Measurements from ENCODE around the gene KIDINS220. TPM values are rescaled to one million over a fixed set of nuclear protein-coding genes. Genes with fewer than 3 reads are reported as not detected.

KIDINS220 gene
- total RNA-seq, 1 experiment from 2014 or later: 26.8 TPM

- no peaks in the 10 kb centered on the region for H3K9me3 ChIP-seq (ENCODE audit: low read length)
- no peak overlapping the region for H3K9ac ChIP-seq (ENCODE audit: low read length)
- H3K27me3 ChIP-seq (ENCODE audit: low read length): no peaks in the 10 kb centered on the region
- H3K9me2 ChIP-seq (replicated peaks; ENCODE audit: insufficient read depth, low read length): no peaks in the 10 kb centered on the region
- peaks cover 8% of the 10 kb centered on the region; the same call in 1 of the 2 replicates for H3K36me3 ChIP-seq (ENCODE audit: insufficient read depth, low read length)
- H3K79me2 ChIP-seq (ENCODE audit: low read length): no peaks in the 10 kb centered on the region
- no peaks in the 10 kb centered on the region for H4K20me1 ChIP-seq (ENCODE audit: insufficient read depth, low read depth, low read length)
- no peak overlapping the region for H3K27ac ChIP-seq (ENCODE audit: low read length)
- H3K4me2 ChIP-seq (ENCODE audit: low read depth, low read length, poor library complexity, severe bottlenecking): no peak overlapping the region
- no peak overlapping the region for H2AFZ ChIP-seq (ENCODE audit: low read length)
- DNase-seq: no peak
- no peak overlapping the region for H3K4me3 ChIP-seq (ENCODE audit: low read length)
- H3K4me1 ChIP-seq (ENCODE audit: low read length): peaks cover 6% of the 10 kb centered on the region; the same call in 1 of the 2 replicates
Measured at GRCh38 chr2:8806885-8807704, 30.3 kb downstream of the KIDINS220 start.

- no peak overlapping the region for H3K4me3 ChIP-seq (ENCODE audit: low read length)
- H3K79me2 ChIP-seq (ENCODE audit: low read length): no peaks in the 10 kb centered on the region
- no peak overlapping the region for H3K9ac ChIP-seq (ENCODE audit: low read length)
- peaks cover 6% of the 10 kb centered on the region; the same call in 1 of the 2 replicates for H3K4me1 ChIP-seq (ENCODE audit: low read length)
- no peak for DNase-seq
- H4K20me1 ChIP-seq (ENCODE audit: insufficient read depth, low read depth, low read length): no peaks in the 10 kb centered on the region
- H3K4me2 ChIP-seq (ENCODE audit: low read depth, low read length, poor library complexity, severe bottlenecking): no peak overlapping the region
- H3K27me3 ChIP-seq (ENCODE audit: low read length): no peaks in the 10 kb centered on the region
- peaks cover 8% of the 10 kb centered on the region; the same call in 1 of the 2 replicates for H3K36me3 ChIP-seq (ENCODE audit: insufficient read depth, low read length)
- H3K9me2 ChIP-seq (replicated peaks; ENCODE audit: insufficient read depth, low read length): no peaks in the 10 kb centered on the region
- H3K9me3 ChIP-seq (ENCODE audit: low read length): no peaks in the 10 kb centered on the region
- no peak overlapping the region for H3K27ac ChIP-seq (ENCODE audit: low read length)
- H2AFZ ChIP-seq (ENCODE audit: low read length): no peak overlapping the region
Measured at GRCh38 chr2:8805278-8806210, 31.9 kb downstream of the KIDINS220 start.

GRCh38 chr2:8803658-8804379 is 33.6 kb downstream of the KIDINS220 start:
- Histone ChIP-seq H3K79me2 (ENCODE audit: low read length) (no peaks in the 10 kb centered on the region), H3K36me3 (ENCODE audit: insufficient read depth, low read length) (peaks cover 8% of the 10 kb centered on the region; the same call in 1 of the 2 replicates), H3K9ac (ENCODE audit: low read length) (no peak overlapping the region), H3K9me3 (ENCODE audit: low read length) (no peaks in the 10 kb centered on the region), H4K20me1 (ENCODE audit: insufficient read depth, low read depth, low read length) (no peaks in the 10 kb centered on the region), H3K4me3 (ENCODE audit: low read length) (no peak overlapping the region), H3K4me1 (ENCODE audit: low read length) (peaks cover 6% of the 10 kb centered on the region; the same call in 1 of the 2 replicates), H3K27ac (ENCODE audit: low read length) (no peak overlapping the region), H3K9me2 (replicated peaks; ENCODE audit: insufficient read depth, low read length) (no peaks in the 10 kb centered on the region), H3K27me3 (ENCODE audit: low read length) (no peaks in the 10 kb centered on the region), H3K4me2 (ENCODE audit: low read depth, low read length, poor library complexity, severe bottlenecking) (no peak overlapping the region), H2AFZ (ENCODE audit: low read length) (no peak overlapping the region)
- DNase-seq: peak; percentile 58

GRCh38 chr2:8802741-8803140 is 34.7 kb downstream of the KIDINS220 start:
- H3K4me3 ChIP-seq (ENCODE audit: low read length): no peak overlapping the region
- no peak overlapping the region for H3K9ac ChIP-seq (ENCODE audit: low read length)
- H3K27me3 ChIP-seq (ENCODE audit: low read length): no peaks in the 10 kb centered on the region
- no peaks in the 10 kb centered on the region for H3K9me2 ChIP-seq (replicated peaks; ENCODE audit: insufficient read depth, low read length)
- DNase-seq: no peak
- H3K4me2 ChIP-seq (ENCODE audit: low read depth, low read length, poor library complexity, severe bottlenecking): no peak overlapping the region
- H2AFZ ChIP-seq (ENCODE audit: low read length): no peak overlapping the region
- peaks cover 8% of the 10 kb centered on the region; the same call in 1 of the 2 replicates for H3K36me3 ChIP-seq (ENCODE audit: insufficient read depth, low read length)
- no peaks in the 10 kb centered on the region for H3K9me3 ChIP-seq (ENCODE audit: low read length)
- H3K27ac ChIP-seq (ENCODE audit: low read length): no peak overlapping the region
- H4K20me1 ChIP-seq (ENCODE audit: insufficient read depth, low read depth, low read length): no peaks in the 10 kb centered on the region
- no peaks in the 10 kb centered on the region for H3K79me2 ChIP-seq (ENCODE audit: low read length)
- peaks cover 6% of the 10 kb centered on the region; the same call in 1 of the 2 replicates for H3K4me1 ChIP-seq (ENCODE audit: low read length)

GRCh38 chr2:8800821-8801220 is 36.6 kb downstream of the KIDINS220 start:
- H3K9ac ChIP-seq (ENCODE audit: low read length): no peak overlapping the region
- DNase-seq: no peak

GRCh38 chr2:8800218-8800617 is 37.2 kb downstream of the KIDINS220 start:
- H3K4me2 ChIP-seq (ENCODE audit: low read depth, low read length, poor library complexity, severe bottlenecking): no peak overlapping the region
- H3K27me3 ChIP-seq (ENCODE audit: low read length): no peaks in the 10 kb centered on the region
- H3K9me2 ChIP-seq (replicated peaks; ENCODE audit: insufficient read depth, low read length): no peaks in the 10 kb centered on the region
- no peaks in the 10 kb centered on the region for H3K79me2 ChIP-seq (ENCODE audit: low read length)
- H3K4me3 ChIP-seq (ENCODE audit: low read length): no peak overlapping the region
- no peak overlapping the region for H3K9ac ChIP-seq (ENCODE audit: low read length)
- no peak overlapping the region for H2AFZ ChIP-seq (ENCODE audit: low read length)
- DNase-seq: no peak
- H3K27ac ChIP-seq (ENCODE audit: low read length): no peak overlapping the region
- H3K36me3 ChIP-seq (ENCODE audit: insufficient read depth, low read length): peaks cover 2% of the 10 kb centered on the region; the same call in 1 of the 2 replicates
- no peaks in the 10 kb centered on the region for H4K20me1 ChIP-seq (ENCODE audit: insufficient read depth, low read depth, low read length)
- peaks cover 1% of the 10 kb centered on the region; the same call in 1 of the 2 replicates for H3K4me1 ChIP-seq (ENCODE audit: low read length)
- no peaks in the 10 kb centered on the region for H3K9me3 ChIP-seq (ENCODE audit: low read length)

More at GRCh38 chr2:8800821-8801220, 36.6 kb downstream of the KIDINS220 start:
- H3K27me3 ChIP-seq (ENCODE audit: low read length): no peaks in the 10 kb centered on the region
- H3K9me3 ChIP-seq (ENCODE audit: low read length): no peaks in the 10 kb centered on the region
- no peak overlapping the region for H2AFZ ChIP-seq (ENCODE audit: low read length)
- no peaks in the 10 kb centered on the region for H3K9me2 ChIP-seq (replicated peaks; ENCODE audit: insufficient read depth, low read length)
- H3K4me2 ChIP-seq (ENCODE audit: low read depth, low read length, poor library complexity, severe bottlenecking): no peak overlapping the region
- no peak overlapping the region for H3K4me3 ChIP-seq (ENCODE audit: low read length)
- H3K27ac ChIP-seq (ENCODE audit: low read length): no peak overlapping the region
- peaks cover 8% of the 10 kb centered on the region; the same call in 1 of the 2 replicates for H3K36me3 ChIP-seq (ENCODE audit: insufficient read depth, low read length)
- H3K79me2 ChIP-seq (ENCODE audit: low read length): no peaks in the 10 kb centered on the region
- H4K20me1 ChIP-seq (ENCODE audit: insufficient read depth, low read depth, low read length): no peaks in the 10 kb centered on the region
- peaks cover 6% of the 10 kb centered on the region; the same call in 1 of the 2 replicates for H3K4me1 ChIP-seq (ENCODE audit: low read length)

- Histone ChIP-seq H3K9ac (ENCODE audit: low read length) (no peak overlapping the region), H3K79me2 (ENCODE audit: low read length) (no peaks in the 10 kb centered on the region), H3K9me3 (ENCODE audit: low read length) (no peaks in the 10 kb centered on the region), H3K36me3 (ENCODE audit: insufficient read depth, low read length) (no peaks in the 10 kb centered on the region), H3K27ac (ENCODE audit: low read length) (no peak overlapping the region), H3K4me2 (ENCODE audit: low read depth, low read length, poor library complexity, severe bottlenecking) (no peak overlapping the region), H2AFZ (ENCODE audit: low read length) (no peak overlapping the region), H3K4me1 (ENCODE audit: low read length) (no peaks in the 10 kb centered on the region), H4K20me1 (ENCODE audit: insufficient read depth, low read depth, low read length) (no peaks in the 10 kb centered on the region), H3K4me3 (ENCODE audit: low read length) (no peak overlapping the region), H3K9me2 (replicated peaks; ENCODE audit: insufficient read depth, low read length) (no peaks in the 10 kb centered on the region), H3K27me3 (ENCODE audit: low read length) (no peaks in the 10 kb centered on the region)
- DNase-seq: no peak
Measured at GRCh38 chr2:8799004-8799403, 38.4 kb downstream of the KIDINS220 start.

Measured in Karpas-422 (cell line).